A549 (cell line): ENCODE results near the gene ZNF853. TPM values are rescaled to one million over a fixed set of nuclear protein-coding genes. Genes with fewer than 3 reads are reported as not detected.

Experiments used
- ATAC-seq, 2 experiments: fragments of 200-7000 bp in 1 of 2; fragments of >200 bp in 1 of 2; cut with Nextera tagmentation in 1 of 2; cut with Tn5 transposase in 1 of 2; 3 replicates each; pipeline versions ENCODE4 v1.8.0 to v1.9.1; 2018 to 2020; ENCODE audit warnings: mild to moderate bottlenecking in 1 of 2, moderate library complexity in 1 of 2
- CTCF ChIA-PET: fragments of 300-600 bp; sonication (Branson Sonifier 250); formaldehyde crosslinking; extraction: SDS; loops from one replicate; lab custom pipeline; 2021; ENCODE audit warnings: antibody characterized with exemption, inconsistent platforms; lab: Yijun Ruan, JAX
- POLR2A ChIA-PET: fragments of 350-600 bp; formaldehyde crosslinking; extraction: SDS; loops from one replicate; lab custom pipeline; 2021; ENCODE audit warnings: antibody characterized with exemption, inconsistent platforms; lab: Yijun Ruan, JAX
- DNase-seq, 2 experiments: peaks; one replicate each; pipeline versions ENCODE4 v3.0.0 to v3.0.0-alpha.2; 2011 to 2016; ENCODE audit warnings: low read depth in 1 of 2, low spot score in 1 of 2
- FAIRE-seq: peaks from 2 replicates; lab custom pipeline; 2011; peaks lifted over from hg19 to GRCh38; lab: Jason Lieb, UNC
- H3K27ac ChIP-seq, 2 experiments: fragments of >200 bp; sonication (Bioruptor Twin); formaldehyde crosslinking; 3 replicates each; pipeline ENCODE4 v1.5.1; 2016 to 2017
- H3K4me1 ChIP-seq: fragments of >200 bp; sonication (Bioruptor Twin); formaldehyde crosslinking; 3 replicates; pipeline ENCODE4 v1.6.1; 2016
- H3K4me2 ChIP-seq: fragments of >200 bp; sonication (Bioruptor Twin); formaldehyde crosslinking; 3 replicates; pipeline ENCODE4 v1.6.1; 2016
- H3K4me3 ChIP-seq: fragments of >200 bp; sonication (Bioruptor Twin); formaldehyde crosslinking; 3 replicates; pipeline ENCODE4 v1.5.1; 2016
- H3K9me3 ChIP-seq: fragments of >200 bp; sonication (Bioruptor Twin); formaldehyde crosslinking; 3 replicates; pipeline ENCODE4 v1.6.1; 2016
- BHLHE40 ChIP-seq: IDR thresholded peaks from 2 replicates; pipeline ENCODE4 v1.6.1; 2012; ENCODE audit warnings: low read depth, low read length, inconsistent platforms
- CBX2 ChIP-seq: fragments of 200-600 bp; sonication (generic); IDR thresholded peaks from 2 replicates; pipeline ENCODE4 v1.6.1; 2016; ENCODE audit warnings: low read depth, mild to moderate bottlenecking, borderline replicate concordance
- CBX8 ChIP-seq: fragments of 200-600 bp; sonication (generic); IDR thresholded peaks from 2 replicates; pipeline ENCODE4 v1.6.1; 2016
- CEBPB ChIP-seq, 2 experiments: fragments of >200 bp in 1 of 2; sonication (Bioruptor Twin) in 1 of 2; formaldehyde crosslinking in 1 of 2; IDR thresholded peaks; 2 replicates each; pipeline ENCODE4 v1.6.1; 2012 to 2016
- CHD4 ChIP-seq: fragments of 200-600 bp; sonication (generic); IDR thresholded peaks from 2 replicates; pipeline ENCODE4 v1.6.1; 2016; ENCODE audit warnings: antibody characterized with exemption, mild to moderate bottlenecking, borderline replicate concordance
- FOXS1 ChIP-seq: fragments of 250-450 bp; sonication (Bioruptor Pico); IDR thresholded peaks from 2 replicates; pipeline ENCODE4 v1.5.0; 2020; ENCODE audit warnings: mild to moderate bottlenecking, moderate library complexity
- GATA3 ChIP-seq: IDR thresholded peaks from 2 replicates; pipeline ENCODE4 v1.6.1; 2012; ENCODE audit warnings: borderline replicate concordance
- HDAC2 ChIP-seq: fragments of 200-600 bp; sonication (generic); IDR thresholded peaks from 2 replicates; pipeline ENCODE4 v1.6.1; 2016
- HEYL ChIP-seq: fragments of 250-450 bp; sonication (Bioruptor Pico); IDR thresholded peaks from 2 replicates; pipeline ENCODE4 v1.8.0; 2021; ENCODE audit warnings: mild to moderate bottlenecking, moderate library complexity
- HOXA7 ChIP-seq: fragments of 250-450 bp; sonication (Bioruptor Pico); IDR thresholded peaks from 2 replicates; pipeline ENCODE4 v1.5.0; 2020; ENCODE audit warnings: mild to moderate bottlenecking, moderate library complexity
- HOXB13 ChIP-seq: fragments of 250-450 bp; sonication (Bioruptor Pico); IDR thresholded peaks from 2 replicates; pipeline ENCODE4 v1.5.0; 2020; ENCODE audit warnings: low read depth, mild to moderate bottlenecking, moderate library complexity
- HOXB5 ChIP-seq: fragments of 250-450 bp; sonication (Bioruptor Pico); IDR thresholded peaks from 2 replicates; pipeline ENCODE4 v1.5.0; 2020; ENCODE audit warnings: mild to moderate bottlenecking, moderate library complexity
- KDM1A ChIP-seq: fragments of 200-600 bp; sonication (generic); IDR thresholded peaks from 2 replicates; pipeline ENCODE4 v1.6.1; 2016; ENCODE audit warnings: low read depth, mild to moderate bottlenecking
- MAFK ChIP-seq: fragments of 450-650 bp; IDR thresholded peaks from 2 replicates; pipeline ENCODE4 v1.6.1; 2014; ENCODE audit not compliant: partially characterized antibody
- NR3C1 ChIP-seq: fragments of >200 bp; sonication (Bioruptor Twin); formaldehyde crosslinking; IDR thresholded peaks from 3 replicates; pipeline ENCODE4 v1.6.1; 2017
- RAD21 ChIP-seq, 2 experiments: fragments of >200 bp in 1 of 2; sonication (Bioruptor Twin) in 1 of 2; formaldehyde crosslinking in 1 of 2; IDR thresholded peaks in 1 of 2; conservative IDR thresholded peaks in 1 of 2; 2 replicates in 1 of 2; 3 replicates in 1 of 2; pipeline ENCODE4 v1.6.1; 2012 to 2018; ENCODE audit warnings: inconsistent platforms in 1 of 2
- RNF2 ChIP-seq: fragments of 200-600 bp; sonication (generic); IDR thresholded peaks from 2 replicates; pipeline ENCODE4 v1.6.1; 2016; ENCODE audit warnings: low read depth, mild to moderate bottlenecking, antibody characterized with exemption, moderate library complexity, borderline replicate concordance
- SMC3 ChIP-seq: fragments of >200 bp; sonication (Bioruptor Twin); formaldehyde crosslinking; IDR thresholded peaks from 3 replicates; pipeline ENCODE4 v1.6.1; 2018; ENCODE audit warnings: inconsistent platforms
- TFCP2L1 ChIP-seq: fragments of 250-450 bp; sonication (Bioruptor Pico); IDR thresholded peaks from 2 replicates; pipeline ENCODE4 v1.5.0; 2021; ENCODE audit warnings: mild to moderate bottlenecking
- TP53 ChIP-seq: fragments of 250-450 bp; sonication (Bioruptor Pico); IDR thresholded peaks from 2 replicates; pipeline ENCODE4 v1.5.0; 2021; ENCODE audit warnings: mild to moderate bottlenecking, moderate library complexity
- ZFP36 ChIP-seq: fragments of 450-650 bp; IDR thresholded peaks from 2 replicates; pipeline ENCODE4 v1.6.1; 2014; ENCODE audit warnings: borderline replicate concordance; ENCODE audit not compliant: partially characterized antibody
- ZNF302 ChIP-seq: fragments of 250-450 bp; sonication (Bioruptor Pico); IDR thresholded peaks from 2 replicates; pipeline ENCODE4 v1.9.0; 2021; ENCODE audit warnings: inconsistent platforms, mild to moderate bottlenecking, moderate library complexity
- WGBS: methylation state at CpG from one replicate; pipeline ENCODE4 v1.1.6; 2017; ENCODE audit errors: missing lambda C conversion rate; 5-methylcytosine and 5-hydroxymethylcytosine counted together
- polyA plus RNA-seq, 4 experiments: library from polyadenylated mRNA; depleted of rRNA in 3 of 4; stranded (reverse); fragments of >200 nt; fragmentation: RNase III in 1 of 4; extraction: RNeasy Plus Mini Kit Qiagen cat#74134 plus additional on column Dnase treatment in 1 of 4; gene quantifications; 2 replicates in 3 of 4; 3 replicates in 1 of 4; pipeline ENCODE4 v1.2.3, GENCODE V29; 2011 to 2017
- TF ChIP-seq, protein P1 (sequence below): fragments of 250-450 bp; sonication (Bioruptor Pico); IDR thresholded peaks from 2 replicates; pipeline ENCODE4 v1.5.0; 2020; ENCODE audit warnings: low read depth, mild to moderate bottlenecking, moderate library complexity
- TF ChIP-seq, protein P2 (sequence below): fragments of 450-650 bp; IDR thresholded peaks from 2 replicates; pipeline ENCODE4 v1.6.1; 2014; ENCODE audit warnings: antibody characterized with exemption
- TF ChIP-seq, protein P3 (sequence below): fragments of 250-450 bp; sonication (Bioruptor Pico); IDR thresholded peaks from 2 replicates; pipeline ENCODE4 v1.5.0; 2021; ENCODE audit warnings: mild to moderate bottlenecking, moderate library complexity, borderline replicate concordance
- TF ChIP-seq, protein P4 (sequence below): IDR thresholded peaks from 2 replicates; pipeline ENCODE4 v1.6.1; 2012; ENCODE audit warnings: low read depth, borderline replicate concordance

ZNF853 gene
- polyA plus RNA-seq, 2 of the 4 experiments (the other 2 are of a cell fraction): 1.8 to 2.2 TPM

DNA sequence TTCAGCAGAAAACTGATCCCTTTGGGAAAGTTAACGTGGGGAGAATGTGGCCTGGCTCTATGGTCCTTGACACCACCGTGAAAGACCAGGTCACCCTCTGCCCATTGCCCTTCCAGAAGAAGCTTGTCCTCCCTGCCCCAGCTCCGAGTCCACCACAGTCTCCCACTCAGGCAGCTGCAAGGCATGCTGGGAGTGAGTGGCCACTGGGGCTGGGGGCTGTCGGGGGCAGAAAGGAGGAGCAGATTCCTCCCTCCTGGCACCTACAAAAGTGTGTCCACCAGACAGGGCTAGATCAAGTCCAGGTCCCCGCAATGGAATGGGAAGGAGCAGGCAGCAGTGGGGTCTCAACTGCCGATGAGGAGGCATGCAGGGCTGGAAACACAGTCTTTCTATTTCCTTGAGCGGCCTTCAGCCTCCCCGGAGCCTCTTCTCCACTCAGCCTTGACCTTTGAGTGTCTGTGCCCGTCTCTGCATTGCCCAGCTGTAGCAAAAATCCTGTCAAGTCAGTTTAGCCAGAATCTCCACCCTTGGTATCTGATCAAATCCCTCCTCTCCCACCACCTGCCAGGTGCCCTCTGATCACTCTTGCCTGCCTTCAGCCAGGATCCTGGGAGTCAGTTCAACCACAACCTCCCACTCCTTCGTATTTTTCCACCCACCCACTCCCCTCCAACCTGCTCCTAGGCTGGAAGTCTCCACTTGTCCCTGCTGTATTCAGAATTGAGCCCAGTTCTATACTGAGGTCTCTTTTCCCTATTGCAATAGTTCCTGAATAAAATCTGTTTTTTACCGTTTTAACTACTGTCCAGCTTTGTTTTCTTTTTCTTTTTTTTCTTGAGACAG lies 14.8 kb downstream of the ZNF853 start:
- no peak for TF ChIP-seq FOXS1
- TF ChIP-seq KDM1A: no peak
- no peak for TF ChIP-seq BHLHE40
- TF ChIP-seq, protein P1, sequence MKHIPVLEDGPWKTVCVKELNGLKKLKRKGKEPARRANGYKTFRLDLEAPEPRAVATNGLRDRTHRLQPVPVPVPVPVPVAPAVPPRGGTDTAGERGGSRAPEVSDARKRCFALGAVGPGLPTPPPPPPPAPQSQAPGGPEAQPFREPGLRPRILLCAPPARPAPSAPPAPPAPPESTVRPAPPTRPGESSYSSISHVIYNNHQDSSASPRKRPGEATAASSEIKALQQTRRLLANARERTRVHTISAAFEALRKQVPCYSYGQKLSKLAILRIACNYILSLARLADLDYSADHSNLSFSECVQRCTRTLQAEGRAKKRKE (CRISPR knock-in tag): no peak
- TF ChIP-seq HEYL: no peak
- no peak for TF ChIP-seq TP53 (CRISPR knock-in tag)
- no peak for TF ChIP-seq HOXB5 (CRISPR knock-in tag)
- no peak for TF ChIP-seq SMC3
- no peak for TF ChIP-seq HOXA7 (CRISPR knock-in tag)
- TF ChIP-seq MAFK: no peak
- H3K4me1 ChIP-seq: no peaks in the 10 kb centered on the region
- FAIRE-seq (no peak), DNase-seq (no peak), ATAC-seq (peak; percentile 25 to 49; a peak in 2 of 6 replicates)
- H3K27ac ChIP-seq: no peak overlapping the region
- H3K9me3 ChIP-seq: no peaks in the 10 kb centered on the region
- no peak overlapping the region for H3K4me3 ChIP-seq
- POLR2A ChIA-PET: no interaction called here
- H3K4me2 ChIP-seq: no peak overlapping the region
- CTCF ChIA-PET: no interaction called here
- WGBS: 46% methylated on average over 11 of the region's 11 CpGs

DNA sequence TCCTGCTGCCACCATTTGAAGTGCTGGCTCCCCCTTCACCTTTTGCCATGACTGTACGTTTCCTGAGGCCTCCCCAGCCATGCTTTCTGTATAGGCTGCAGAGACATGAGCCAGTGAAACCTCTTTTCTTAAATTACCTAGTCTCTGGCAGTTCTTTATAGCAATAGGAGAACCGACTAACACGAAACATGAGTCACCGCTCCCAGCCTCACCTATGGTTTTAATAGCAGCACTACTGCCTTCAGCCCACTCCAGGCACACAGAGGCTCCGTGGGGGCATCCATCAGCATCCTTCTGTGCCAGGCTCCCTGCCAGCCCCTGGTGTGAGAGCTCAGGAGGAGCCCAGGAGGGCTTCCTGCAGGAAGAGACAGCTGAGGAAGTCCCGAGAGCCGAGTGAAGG lies 16.2 kb downstream of the ZNF853 start:
- 0 out of 6 replicates have a peak, but pooled peaks of 1 of the 2 experiments have one; percentile 35 for ATAC-seq
- FAIRE-seq: no peak
- WGBS: 70% methylated on average over 7 of the region's 7 CpGs
- no peak overlapping the region for H3K4me2 ChIP-seq
- TF ChIP-seq CEBPB (IDR thresholded peaks at IDR 0.05) (no peak), CBX2 (no peak), MAFK (no peak), ZFP36 (no peak), BHLHE40 (no peak), CHD4 (no peak), NR3C1 (no peak), HDAC2 (no peak), RNF2 (no peak), HOXB13 (CRISPR knock-in tag) (no peak), RAD21 (conservative IDR thresholded peaks at IDR 0.05 in 1 of 2, IDR thresholded peaks at IDR 0.05 in 1 of 2) (no peak), FOXS1 (no peak), GATA3 (no peak), CBX8 (no peak), ZNF302 (CRISPR knock-in tag) (no peak), TFCP2L1 (CRISPR knock-in tag) (no peak)
- TF ChIP-seq, protein P2, sequence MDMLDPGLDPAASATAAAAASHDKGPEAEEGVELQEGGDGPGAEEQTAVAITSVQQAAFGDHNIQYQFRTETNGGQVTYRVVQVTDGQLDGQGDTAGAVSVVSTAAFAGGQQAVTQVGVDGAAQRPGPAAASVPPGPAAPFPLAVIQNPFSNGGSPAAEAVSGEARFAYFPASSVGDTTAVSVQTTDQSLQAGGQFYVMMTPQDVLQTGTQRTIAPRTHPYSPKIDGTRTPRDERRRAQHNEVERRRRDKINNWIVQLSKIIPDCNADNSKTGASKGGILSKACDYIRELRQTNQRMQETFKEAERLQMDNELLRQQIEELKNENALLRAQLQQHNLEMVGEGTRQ: no peak
- TF ChIP-seq, protein P3, sequence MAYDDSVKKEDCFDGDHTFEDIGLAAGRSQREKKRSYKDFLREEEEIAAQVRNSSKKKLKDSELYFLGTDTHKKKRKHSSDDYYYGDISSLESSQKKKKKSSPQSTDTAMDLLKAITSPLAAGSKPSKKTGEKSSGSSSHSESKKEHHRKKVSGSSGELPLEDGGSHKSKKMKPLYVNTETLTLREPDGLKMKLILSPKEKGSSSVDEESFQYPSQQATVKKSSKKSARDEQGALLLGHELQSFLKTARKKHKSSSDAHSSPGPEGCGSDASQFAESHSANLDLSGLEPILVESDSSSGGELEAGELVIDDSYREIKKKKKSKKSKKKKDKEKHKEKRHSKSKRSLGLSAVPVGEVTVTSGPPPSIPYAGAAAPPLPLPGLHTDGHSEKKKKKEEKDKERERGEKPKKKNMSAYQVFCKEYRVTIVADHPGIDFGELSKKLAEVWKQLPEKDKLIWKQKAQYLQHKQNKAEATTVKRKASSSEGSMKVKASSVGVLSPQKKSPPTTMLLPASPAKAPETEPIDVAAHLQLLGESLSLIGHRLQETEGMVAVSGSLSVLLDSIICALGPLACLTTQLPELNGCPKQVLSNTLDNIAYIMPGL: no peak
- TF ChIP-seq, protein P1 (CRISPR knock-in tag): no peak
- TF ChIP-seq, protein P4, sequence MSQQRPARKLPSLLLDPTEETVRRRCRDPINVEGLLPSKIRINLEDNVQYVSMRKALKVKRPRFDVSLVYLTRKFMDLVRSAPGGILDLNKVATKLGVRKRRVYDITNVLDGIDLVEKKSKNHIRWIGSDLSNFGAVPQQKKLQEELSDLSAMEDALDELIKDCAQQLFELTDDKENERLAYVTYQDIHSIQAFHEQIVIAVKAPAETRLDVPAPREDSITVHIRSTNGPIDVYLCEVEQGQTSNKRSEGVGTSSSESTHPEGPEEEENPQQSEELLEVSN: no peak
- H3K9me3 ChIP-seq: no peaks in the 10 kb centered on the region
- POLR2A ChIA-PET: no interaction called here
- CTCF ChIA-PET: interaction anchor here (1.1 kb wide), 1 partner anchor 20 kb away, joined by 3 read pairs; no protein-coding TSS in a partner anchor
- DNase-seq: no peak
- H3K4me3 ChIP-seq: no peak overlapping the region
- H3K4me1 ChIP-seq: 0 out of 3 replicates have a peak, but pooled peaks cover 5% of the 10 kb centered on the region
- H3K27ac ChIP-seq: no peak overlapping the region
